NK-92 (cell line): ENCODE results near the gene LAMA5.

Experiments used
- DNase-seq: peaks from one replicate; lab custom pipeline; 2025; ENCODE audit not compliant: unreplicated experiment; lab: John Stamatoyannopoulos, UW

LAMA5 gene

GRCh38 chr20:62350098-62350628, 16.9 kb downstream of the LAMA5 start:
- DNase-seq: no peak

GRCh38 chr20:62349556-62350097, 17.5 kb downstream of the LAMA5 start:
- DNase-seq: no peak

GRCh38 chr20:62348604-62349003, 18.5 kb downstream of the LAMA5 start:
- no peak for DNase-seq

GRCh38 chr20:62347445-62347844, 19.7 kb downstream of the LAMA5 start:
- no peak for DNase-seq

- no peak for DNase-seq
Measured at GRCh38 chr20:62347151-62347404, 20.0 kb downstream of the LAMA5 start.

GRCh38 chr20:62346398-62347150, 20.5 kb downstream of the LAMA5 start:
- no peak for DNase-seq

- no peak for DNase-seq
Measured at GRCh38 chr20:62345681-62346370, 21.3 kb downstream of the LAMA5 start.

GRCh38 chr20:62344782-62345181, 22.3 kb downstream of the LAMA5 start:
- no peak for DNase-seq

GRCh38 chr20:62344092-62344491, 23.0 kb downstream of the LAMA5 start:
- DNase-seq: no peak

- DNase-seq: no peak
Measured at GRCh38 chr20:62342910-62343309, 24.2 kb downstream of the LAMA5 start.

- no peak for DNase-seq
Measured at GRCh38 chr20:62339647-62340062, 27.5 kb downstream of the LAMA5 start.

- no peak for DNase-seq
Measured at GRCh38 chr20:62338294-62338620, 28.9 kb downstream of the LAMA5 start.

- DNase-seq: no peak
Measured at GRCh38 chr20:62337558-62338293, 29.4 kb downstream of the LAMA5 start.

- DNase-seq: no peak
Measured at GRCh38 chr20:62336775-62337557, 30.1 kb downstream of the LAMA5 start.

GRCh38 chr20:62336329-62336728, 30.8 kb downstream of the LAMA5 start:
- no peak for DNase-seq

GRCh38 chr20:62335532-62335931, 31.6 kb downstream of the LAMA5 start:
- DNase-seq: no peak

- DNase-seq: no peak
Measured at GRCh38 chr20:62334881-62335280, 32.2 kb downstream of the LAMA5 start.

- DNase-seq: no peak
Measured at GRCh38 chr20:62333820-62334595, 33.1 kb downstream of the LAMA5 start.

- no peak for DNase-seq
Measured at GRCh38 chr20:62332989-62333819, 33.9 kb downstream of the LAMA5 start.
